Endothelial cell of umbilical vein (primary cell): ENCODE measurements around the gene KCNA2. TPM values are rescaled to one million over a fixed set of nuclear protein-coding genes. Genes with fewer than 3 reads are reported as not detected.

Experiments
- BruUV-seq: library from RNA; stranded (reverse); fragments of 400-500 nt; replicated peaks from 2 replicates; lab custom pipeline; 2021; lab: Mats Ljungman, UMichigan
- CTCF ChIA-PET: fragments of 300-600, 350-600 bp; sonication (Branson Sonifier 250); formaldehyde crosslinking; loops from one replicate; lab custom pipeline; 2021; ENCODE audit warnings: antibody characterized with exemption, inconsistent platforms; lab: Charles Lee
- POLR2A ChIA-PET: fragments of 300-600, 350-600 bp; sonication (Branson Sonifier 250); formaldehyde crosslinking; loops from one replicate; lab custom pipeline; 2021; ENCODE audit warnings: antibody characterized with exemption, inconsistent platforms; lab: Charles Lee
- DNase-seq: peaks from one replicate; pipeline ENCODE4 v3.0.0-alpha.2; 2011; ENCODE audit warnings: low read depth, low spot score
- FAIRE-seq: peaks from 2 replicates; lab custom pipeline; 2011; peaks lifted over from hg19 to GRCh38; lab: Jason Lieb, UNC
- H2AFZ ChIP-seq: 2 replicates; pipeline ENCODE4 v1.6.0; 2012; ENCODE audit warnings: low read depth, low read length, control low read depth, inconsistent platforms
- H3K27ac ChIP-seq: 2 replicates; pipeline ENCODE4 v1.5.1; 2011; ENCODE audit warnings: low read depth, mild to moderate bottlenecking, control low read depth, low read length, moderate library complexity; ENCODE audit not compliant: insufficient read depth
- H3K27me3 ChIP-seq, 2 experiments: 2 replicates each; pipeline versions ENCODE4 v1.6.0 to v1.6.1; 2011; ENCODE audit warnings: low read length in 2 of 2, mixed read lengths in 1 of 2; ENCODE audit not compliant: control insufficient read depth in 2 of 2, insufficient read depth in 2 of 2
- H3K36me3 ChIP-seq, 2 experiments: 2 replicates in 1 of 2; 3 replicates in 1 of 2; pipeline ENCODE4 v1.5.1; 2011; ENCODE audit warnings: low read length in 2 of 2, mild to moderate bottlenecking in 1 of 2, moderate library complexity in 1 of 2; ENCODE audit not compliant: control insufficient read depth in 2 of 2, insufficient read depth in 2 of 2; ENCODE audit errors: extremely low read depth in 1 of 2
- H3K4me1 ChIP-seq: 3 replicates; pipeline ENCODE4 v1.5.1; 2011; ENCODE audit warnings: mild to moderate bottlenecking, low read length; ENCODE audit not compliant: control insufficient read depth, insufficient read depth; ENCODE audit errors: extremely low read depth
- H3K4me2 ChIP-seq: 2 replicates; pipeline ENCODE4 v1.6.1; 2011; ENCODE audit warnings: low read length, control low read depth, mixed read lengths; ENCODE audit not compliant: insufficient read depth
- H3K4me3 ChIP-seq, 3 experiments: fragments of 200-600 bp in 1 of 3; sonication (generic), shearing (Covaris generic) in 1 of 3; replicated peaks in 1 of 3; 2 replicates each; pipeline ENCODE4 v1.5.1; 2011 to 2016; ENCODE audit warnings: control low read depth in 3 of 3, low read length in 3 of 3, mild to moderate bottlenecking in 2 of 3, inconsistent platforms in 1 of 3, low read depth in 1 of 3, moderate library complexity in 1 of 3; ENCODE audit not compliant: insufficient read depth in 1 of 3
- H3K79me2 ChIP-seq: 2 replicates; pipeline ENCODE4 v1.6.0; 2012; ENCODE audit warnings: low read length, inconsistent platforms; ENCODE audit not compliant: control insufficient read depth, insufficient read depth
- H3K9ac ChIP-seq: replicated peaks from 2 replicates; pipeline ENCODE3; 2011; ENCODE audit warnings: low read length, control low read depth; ENCODE audit not compliant: insufficient read depth; ENCODE audit errors: extremely low read depth
- H3K9me1 ChIP-seq: replicated peaks from 3 replicates; pipeline ENCODE4 v1.6.0; 2011; ENCODE audit warnings: mild to moderate bottlenecking, low read length; ENCODE audit not compliant: control insufficient read depth, insufficient read depth; ENCODE audit errors: extremely low read depth
- H3K9me3 ChIP-seq: replicated peaks from 2 replicates; pipeline ENCODE4 v1.5.1; 2012; ENCODE audit warnings: low read length, inconsistent platforms; ENCODE audit not compliant: control insufficient read depth, insufficient read depth
- H4K20me1 ChIP-seq: replicated peaks from 2 replicates; pipeline ENCODE3; 2011; ENCODE audit warnings: mild to moderate bottlenecking, low read length; ENCODE audit not compliant: control insufficient read depth, insufficient read depth; ENCODE audit errors: extremely low read depth
- EZH2 ChIP-seq: IDR thresholded peaks from 2 replicates; pipeline ENCODE4 v1.6.1; 2012; ENCODE audit warnings: borderline replicate concordance, low read depth, mild to moderate bottlenecking, moderate library complexity, low read length, inconsistent platforms; ENCODE audit not compliant: severe bottlenecking
- GATA2 ChIP-seq: IDR thresholded peaks from 2 replicates; pipeline ENCODE4 v1.7.0; 2011; ENCODE audit warnings: low read depth, mild to moderate bottlenecking, moderate library complexity, mixed read lengths, low read length; ENCODE audit not compliant: insufficient read length, insufficient read depth
- JUN ChIP-seq: IDR thresholded peaks from 2 replicates; pipeline ENCODE4 v1.6.1; 2011; ENCODE audit warnings: borderline replicate concordance, low read depth; ENCODE audit not compliant: insufficient read length, insufficient read depth
- MYC ChIP-seq: IDR thresholded peaks from one replicate; pipeline ENCODE4 v1.6.1; 2011; ENCODE audit warnings: mild to moderate bottlenecking, low read depth, low read length
- POLR2AphosphoS5 ChIP-seq: IDR thresholded peaks from 2 replicates; pipeline ENCODE4 v1.6.1; 2012; ENCODE audit warnings: low read depth, mild to moderate bottlenecking, control low read depth, low read length, moderate library complexity; ENCODE audit not compliant: insufficient read depth
- dilution Hi-C: fragments of 300-500 bp; cut with MboI; formaldehyde crosslinking; loops from one replicate; pipeline ENCODE4 v1.15.0; 2019; ENCODE audit warnings: low sequenced_read_pairs; ENCODE audit not compliant: extremely low pct_ligation_motif_present
- intact Hi-C: fragments of 100-400 bp; cut with micrococcal nuclease; formaldehyde crosslinking; loops from one replicate; pipeline ENCODE4 v1.10.0; 2022
- polyA plus RNA-seq, 4 experiments: library from polyadenylated mRNA; depleted of rRNA in 3 of 4; stranded (reverse) in 3 of 4; unstranded in 1 of 4; fragments of >200 nt; gene quantifications; 2 replicates each; pipeline versions ENCODE4 v1.2.1 to v1.2.3, GENCODE V29; 2011 to 2012; ENCODE audit warnings: missing spikeins in 1 of 4
- total RNA-seq: library from RNA; stranded (reverse); gene quantifications from 2 replicates; pipeline ENCODE4 v1.2.3, GENCODE V29; 2021
- TF ChIP-seq, protein P1 (sequence below): IDR thresholded peaks from 2 replicates; pipeline ENCODE4 v1.6.1; 2011; ENCODE audit not compliant: insufficient read depth, insufficient read length
- TF ChIP-seq, protein P2 (sequence below), 2 donors: IDR thresholded peaks; 1 replicate in 1 of 2; 2 replicates in 1 of 2; pipeline ENCODE4 v1.5.1; 2011; ENCODE audit warnings: low read length in 2 of 2, mild to moderate bottlenecking in 2 of 2, moderate library complexity in 2 of 2, control low read depth in 1 of 2, inconsistent platforms in 1 of 2, low read depth in 1 of 2; ENCODE audit not compliant: insufficient read depth in 1 of 2; ENCODE audit errors: extremely low read depth in 1 of 2

KCNA2 gene
- total and polyA plus RNA-seq, 2 donors (not counting 3 experiments of a cell fraction or from before 2014, with no cell fraction given), result not detected

DNA sequence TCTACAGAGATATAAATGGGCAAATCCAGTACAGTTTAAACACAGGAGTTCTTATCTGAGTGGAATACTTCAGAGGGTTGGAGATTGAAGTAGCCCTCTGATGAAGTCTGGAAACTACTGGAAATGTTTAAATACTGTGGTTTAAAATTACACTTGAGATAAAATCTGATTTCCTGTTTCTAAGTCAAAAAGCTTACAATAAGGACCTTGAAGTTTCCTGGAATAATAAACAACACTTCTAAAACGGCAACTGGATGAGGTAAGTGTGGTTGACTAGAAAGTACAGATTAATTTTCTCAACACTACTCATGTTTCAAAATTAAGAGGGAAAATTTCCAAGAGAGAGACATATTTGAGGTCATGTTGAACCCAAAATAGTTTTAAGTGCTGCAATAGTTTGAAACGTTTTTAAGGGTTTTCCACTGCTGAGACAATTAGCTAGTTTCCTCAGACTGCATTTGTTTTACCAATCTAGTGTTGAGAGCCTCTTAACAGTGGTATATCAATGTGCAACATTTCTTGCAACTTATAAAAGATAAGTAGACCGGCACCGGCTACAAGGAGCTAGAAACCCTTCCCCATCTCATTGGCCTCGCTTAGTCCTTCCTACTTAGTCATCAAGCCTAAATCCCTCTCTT lies 41.2 kb upstream of the KCNA2 start:
- ChIA-PET CTCF (interaction anchor here (1.0 kb wide), 1 partner anchor 9 kb away, joined by 3 read pairs; no protein-coding TSS in a partner anchor), POLR2A (no interaction called here)
- no peaks in the 10 kb centered on the region for H3K4me1 ChIP-seq
- dilution Hi-C loops, result no loop called here
- H3K27me3 ChIP-seq, result no peaks in the 10 kb centered on the region
- H3K4me3 ChIP-seq, result no peak overlapping the region
- H3K79me2 ChIP-seq, result no peaks in the 10 kb centered on the region
- no peak overlapping the region for H2AFZ ChIP-seq
- H3K9me3 ChIP-seq, result no peaks in the 10 kb centered on the region
- DNase-seq (peak; percentile 10), FAIRE-seq (no peak)
- no peak overlapping the region for H3K27ac ChIP-seq
- H3K4me2 ChIP-seq, result no peak overlapping the region
- no peak for TF ChIP-seq MYC
- TF ChIP-seq, protein P1, sequence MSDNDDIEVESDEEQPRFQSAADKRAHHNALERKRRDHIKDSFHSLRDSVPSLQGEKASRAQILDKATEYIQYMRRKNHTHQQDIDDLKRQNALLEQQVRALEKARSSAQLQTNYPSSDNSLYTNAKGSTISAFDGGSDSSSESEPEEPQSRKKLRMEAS, result no peak
- TF ChIP-seq EZH2, result no peak
- TF ChIP-seq GATA2, result no peak
- TF ChIP-seq, protein P2, sequence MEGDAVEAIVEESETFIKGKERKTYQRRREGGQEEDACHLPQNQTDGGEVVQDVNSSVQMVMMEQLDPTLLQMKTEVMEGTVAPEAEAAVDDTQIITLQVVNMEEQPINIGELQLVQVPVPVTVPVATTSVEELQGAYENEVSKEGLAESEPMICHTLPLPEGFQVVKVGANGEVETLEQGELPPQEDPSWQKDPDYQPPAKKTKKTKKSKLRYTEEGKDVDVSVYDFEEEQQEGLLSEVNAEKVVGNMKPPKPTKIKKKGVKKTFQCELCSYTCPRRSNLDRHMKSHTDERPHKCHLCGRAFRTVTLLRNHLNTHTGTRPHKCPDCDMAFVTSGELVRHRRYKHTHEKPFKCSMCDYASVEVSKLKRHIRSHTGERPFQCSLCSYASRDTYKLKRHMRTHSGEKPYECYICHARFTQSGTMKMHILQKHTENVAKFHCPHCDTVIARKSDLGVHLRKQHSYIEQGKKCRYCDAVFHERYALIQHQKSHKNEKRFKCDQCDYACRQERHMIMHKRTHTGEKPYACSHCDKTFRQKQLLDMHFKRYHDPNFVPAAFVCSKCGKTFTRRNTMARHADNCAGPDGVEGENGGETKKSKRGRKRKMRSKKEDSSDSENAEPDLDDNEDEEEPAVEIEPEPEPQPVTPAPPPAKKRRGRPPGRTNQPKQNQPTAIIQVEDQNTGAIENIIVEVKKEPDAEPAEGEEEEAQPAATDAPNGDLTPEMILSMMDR (IDR thresholded peaks at IDR 0.05; ENCODE audit: extremely low read depth in 1 of 2, insufficient read depth in 1 of 2, low read depth in 1 of 2, low read length in 2 of 2), result no peak
- no peak for TF ChIP-seq POLR2AphosphoS5
- no peak for TF ChIP-seq JUN
- intact Hi-C loops, result no loop called here
- H3K36me3 ChIP-seq, result no peaks in the 10 kb centered on the region
- BruUV-seq, result no TSS peak
- no peaks in the 10 kb centered on the region for H3K9me1 ChIP-seq
- no peak overlapping the region for H3K9ac ChIP-seq
- H4K20me1 ChIP-seq, result no peaks in the 10 kb centered on the region
